A375 (cell line): Measurements from ENCODE around the gene CCSAP. TPM values are rescaled to one million over a fixed set of nuclear protein-coding genes. Genes with fewer than 3 reads are reported as not detected.

Experiments used
- small RNA-seq: library from RNA; depleted of rRNA; stranded (forward); fragments of <200 nt; gene quantifications from one replicate; pipeline ENCODE3, GENCODE V24; 2014
- total RNA-seq: library from RNA; depleted of rRNA; stranded (reverse); fragments of >200 nt; shearing (Covaris generic); gene quantifications from 2 replicates; pipeline ENCODE4 v1.2.3, GENCODE V29; 2014; rRNA removed

The CCSAP gene, protein sequence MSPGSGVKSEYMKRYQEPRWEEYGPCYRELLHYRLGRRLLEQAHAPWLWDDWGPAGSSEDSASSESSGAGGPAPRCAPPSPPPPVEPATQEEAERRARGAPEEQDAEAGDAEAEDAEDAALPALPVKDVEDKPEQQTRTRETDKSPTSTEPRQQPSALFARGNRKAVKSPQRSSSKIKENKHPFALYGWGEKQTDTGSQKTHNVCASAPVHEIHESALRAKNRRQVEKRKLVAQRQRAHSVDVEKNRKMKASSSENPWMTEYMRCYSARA
- 16.7 and 17.8 TPM in 2 replicates for total RNA-seq

DNA sequence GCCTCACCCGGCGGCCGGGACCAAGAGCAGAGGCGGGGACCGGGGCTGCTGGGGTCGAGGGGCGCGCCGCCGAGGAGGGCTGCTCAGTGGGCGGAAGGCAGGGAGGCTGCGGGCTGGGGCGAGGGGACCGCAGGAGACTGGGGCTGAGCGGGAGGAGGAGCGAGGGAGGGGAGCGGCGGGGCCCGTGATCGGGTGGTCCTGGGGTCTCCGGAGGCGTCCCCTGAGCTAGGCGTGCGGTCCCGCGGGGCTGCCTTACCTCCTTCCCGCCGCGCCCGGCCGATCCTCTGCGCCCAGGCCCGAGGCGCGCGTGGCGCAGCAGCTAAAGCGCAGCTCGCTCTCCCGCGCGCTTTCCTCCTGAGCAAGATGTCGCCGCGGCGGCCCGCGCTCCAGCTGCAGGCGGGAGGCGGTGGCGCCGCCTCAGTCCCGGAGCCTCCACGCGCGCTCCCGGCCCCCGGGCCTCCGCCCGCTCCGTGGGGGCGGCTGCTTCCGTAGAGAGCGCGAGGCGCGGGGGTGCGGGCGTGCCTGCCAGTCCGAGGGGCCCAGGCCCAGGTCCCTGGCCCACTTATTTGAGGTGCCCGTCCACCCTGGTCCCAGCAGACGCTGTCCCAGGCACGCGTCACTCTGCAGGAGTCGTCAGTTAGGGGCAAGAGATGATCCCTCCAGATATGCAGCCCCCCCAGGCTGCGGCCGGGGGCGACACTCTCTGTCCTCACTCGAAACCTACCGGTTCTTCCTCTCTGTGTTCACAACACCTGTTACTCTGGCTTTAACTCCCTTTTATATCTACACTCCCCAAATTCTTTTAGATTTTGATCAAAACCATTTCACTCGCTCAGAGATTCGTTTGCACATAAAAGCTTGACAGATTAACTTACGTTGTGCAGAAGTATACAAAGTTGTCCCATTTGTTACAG is at the start of gene CCSAP:
Gene CCSAP (minus strand): TSS at position 392 of the 914 bp plus-strand sequence. CDS start 582 bp downstream, outside the sequence.

Small RNA genes within 50 kb of the gene (small RNA-seq; reads per million reads assigned to genes)
- gene RNU6-180P, result not detected

Other genes starting within 250 kb of the CCSAP start
- gene RAB4A, start 71.9 kb downstream of the CCSAP start, total RNA-seq, result 26.1 and 26.3 TPM in 2 replicates
- gene ACTA1, start 91.0 kb upstream of the CCSAP start, total RNA-seq, result not detected in 2 replicates
- 34.2 and 41.9 TPM in 2 replicates for gene NUP133, start 165.3 kb upstream of the CCSAP start, total RNA-seq
- 18.5 and 20.4 TPM in 2 replicates for gene ABCB10, start 215.7 kb upstream of the CCSAP start, total RNA-seq